SU-DHL-6 (cell line): ENCODE data around the gene NEURL1B.

Experiments
- EZH2phosphoT487 ChIP-seq: fragments of 200-600 bp; sonication (generic), shearing (Covaris generic); conservative IDR thresholded peaks from 2 replicates; pipeline ENCODE4 v1.6.1; 2018; ENCODE audit warnings: mild to moderate bottlenecking, antibody characterized with exemption, low read length, moderate library complexity, mixed read lengths
- TF ChIP-seq, protein P1 (sequence below): fragments of 200-600 bp; sonication (generic); IDR thresholded peaks from one replicate; pipeline ENCODE4 v1.5.1; 2017; ENCODE audit warnings: antibody characterized with exemption, mild to moderate bottlenecking, low read length, moderate library complexity; ENCODE audit not compliant: insufficient read depth, poor library complexity, severe bottlenecking

DNA sequence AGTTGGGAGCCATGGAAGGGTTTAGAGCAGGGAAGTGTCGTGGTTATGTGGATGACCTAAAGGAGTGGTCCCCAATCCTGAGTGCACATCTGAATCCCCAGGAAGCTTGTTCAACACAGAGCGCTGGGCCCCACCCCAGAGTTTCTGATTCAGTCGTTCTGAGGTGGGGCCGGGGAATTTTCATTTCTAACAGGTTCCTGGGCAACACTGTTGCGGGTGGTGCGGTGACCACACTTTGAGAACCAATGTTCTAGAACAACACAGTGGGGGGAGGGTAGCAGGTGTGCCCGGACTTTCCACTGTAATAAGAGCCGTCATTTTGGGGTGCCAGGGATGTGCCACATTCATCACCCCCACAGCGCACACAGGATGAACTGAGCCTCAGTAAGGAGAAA lies 90.6 kb downstream of the NEURL1B start:
- TF ChIP-seq, protein P1, sequence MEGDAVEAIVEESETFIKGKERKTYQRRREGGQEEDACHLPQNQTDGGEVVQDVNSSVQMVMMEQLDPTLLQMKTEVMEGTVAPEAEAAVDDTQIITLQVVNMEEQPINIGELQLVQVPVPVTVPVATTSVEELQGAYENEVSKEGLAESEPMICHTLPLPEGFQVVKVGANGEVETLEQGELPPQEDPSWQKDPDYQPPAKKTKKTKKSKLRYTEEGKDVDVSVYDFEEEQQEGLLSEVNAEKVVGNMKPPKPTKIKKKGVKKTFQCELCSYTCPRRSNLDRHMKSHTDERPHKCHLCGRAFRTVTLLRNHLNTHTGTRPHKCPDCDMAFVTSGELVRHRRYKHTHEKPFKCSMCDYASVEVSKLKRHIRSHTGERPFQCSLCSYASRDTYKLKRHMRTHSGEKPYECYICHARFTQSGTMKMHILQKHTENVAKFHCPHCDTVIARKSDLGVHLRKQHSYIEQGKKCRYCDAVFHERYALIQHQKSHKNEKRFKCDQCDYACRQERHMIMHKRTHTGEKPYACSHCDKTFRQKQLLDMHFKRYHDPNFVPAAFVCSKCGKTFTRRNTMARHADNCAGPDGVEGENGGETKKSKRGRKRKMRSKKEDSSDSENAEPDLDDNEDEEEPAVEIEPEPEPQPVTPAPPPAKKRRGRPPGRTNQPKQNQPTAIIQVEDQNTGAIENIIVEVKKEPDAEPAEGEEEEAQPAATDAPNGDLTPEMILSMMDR: no peak
- TF ChIP-seq EZH2phosphoT487: no peak
